Adrenal gland (tissue), 12 donors: ENCODE results near the gene FUT8. TPM values are rescaled to one million over a fixed set of nuclear protein-coding genes. Genes with fewer than 3 reads are reported as not detected.

Experiments used
- DNase-seq, 7 donors: peaks; one replicate each; pipeline ENCODE4 v3.0.0-alpha.2; 2019 to 2020
- H3K27ac ChIP-seq, 5 donors: fragments of 200-600 bp; sonication (generic) in 4 of 5; 1 replicate in 3 of 5; 2 replicates in 2 of 5; pipeline versions ENCODE4 v1.5.1 to v1.8.0; 2016 to 2020; ENCODE audit warnings: mild to moderate bottlenecking in 1 of 5
- H3K27me3 ChIP-seq: fragments of 200-600 bp; 2 replicates; pipeline ENCODE4 v1.8.0; 2021
- H3K36me3 ChIP-seq, 2 donors: fragments of 200-600 bp; replicated peaks in 1 of 2; 1 replicate in 1 of 2; 2 replicates in 1 of 2; pipeline versions ENCODE4 v1.5.1 to v1.8.0; 2018 to 2022
- H3K4me1 ChIP-seq, 2 donors: fragments of 200-600 bp; replicated peaks in 1 of 2; 1 replicate in 1 of 2; 2 replicates in 1 of 2; pipeline versions ENCODE4 v1.5.1 to v1.8.0; 2018 to 2021
- H3K4me3 ChIP-seq, 4 donors: fragments of 200-600 bp; sonication (generic) in 3 of 4; one replicate each; pipeline ENCODE4 v1.5.1; 2016 to 2018
- H3K9me3 ChIP-seq, 3 donors: fragments of 200-600 bp; sonication (generic) in 1 of 3; replicated peaks in 1 of 3; 1 replicate in 2 of 3; 2 replicates in 1 of 3; pipeline versions ENCODE4 v1.5.1 to v1.8.0; 2016 to 2021
- CTCF ChIP-seq, 6 experiments: fragments of 450-650 bp in 4 of 6; fragments of 200-600 bp in 2 of 6; sonication (generic) in 1 of 6; IDR thresholded peaks; 1 replicate in 5 of 6; 2 replicates in 1 of 6; pipeline versions ENCODE4 v1.5.1 to v1.8.0; 2016 to 2021; ENCODE audit warnings: antibody characterized with exemption in 6 of 6, mild to moderate bottlenecking in 2 of 6, moderate library complexity in 1 of 6
- POLR2A ChIP-seq, 2 donors: fragments of 450-650 bp; IDR thresholded peaks; one replicate each; pipeline ENCODE4 v1.6.1; 2017; ENCODE audit warnings: antibody characterized with exemption in 2 of 2, mild to moderate bottlenecking in 2 of 2, moderate library complexity in 1 of 2
- WGBS, 4 donors: extraction: QIAGEN DNeasy Blood & Tissue Kit in 2 of 4; methylation state at CpG; one replicate each; pipeline versions ENCODE4 v1.1.5 to v1.1.7; 2013 to 2017; 5-methylcytosine and 5-hydroxymethylcytosine counted together
- intact Hi-C, 2 donors: fragments of 100-400 bp; cut with DNase I; formaldehyde crosslinking; loops; one replicate each; pipeline versions ENCODE4 v1.14.1 to v1.15.0; 2022 to 2023
- polyA plus RNA-seq, 3 donors: library from polyadenylated mRNA; stranded (reverse); fragments of 200-250 nt in 2 of 3; fragments of 350-450 nt in 1 of 3; fragmentation: Illumina TruSeq in 1 of 3; extraction: RNeasy Lipid Tissue Mini Kit (QIAGEN cat#74804) in 1 of 3; gene quantifications; one replicate each; pipeline ENCODE4 v1.2.3, GENCODE V29; 2013 to 2014
- total RNA-seq, 9 donors: library from RNA; depleted of rRNA in 4 of 9; stranded (reverse); fragments of >200 nt in 4 of 9; fragments of 120-200 nt in 1 of 9; fragmentation: NEBNext Ultra II Directional in 1 of 9; extraction: Animal tissue kit (Norgen Biotek cat#: 25700) in 1 of 9; gene quantifications; one replicate each; pipeline versions ENCODE4 v1.1.0 to v1.2.4, GENCODE V29; 2013 to 2023
- donor health status: healthy with polysubstance abuse.
- donor health status: Bipolar disorder and iron deficiency.
- donor health status: DM: yes; HTN: yes; CAD: no.
- donor health status: DM: no; HTN: no; CAD: no.
- donor health status: DM: no; HTN: no; CAD: no.
- donor health status: DM: yes; HTN: yes; CAD: no.

The FUT8 gene
- total and polyA plus RNA-seq, 12 donors, result 7.8 to 32.1 (median 21.1) TPM

DNA sequence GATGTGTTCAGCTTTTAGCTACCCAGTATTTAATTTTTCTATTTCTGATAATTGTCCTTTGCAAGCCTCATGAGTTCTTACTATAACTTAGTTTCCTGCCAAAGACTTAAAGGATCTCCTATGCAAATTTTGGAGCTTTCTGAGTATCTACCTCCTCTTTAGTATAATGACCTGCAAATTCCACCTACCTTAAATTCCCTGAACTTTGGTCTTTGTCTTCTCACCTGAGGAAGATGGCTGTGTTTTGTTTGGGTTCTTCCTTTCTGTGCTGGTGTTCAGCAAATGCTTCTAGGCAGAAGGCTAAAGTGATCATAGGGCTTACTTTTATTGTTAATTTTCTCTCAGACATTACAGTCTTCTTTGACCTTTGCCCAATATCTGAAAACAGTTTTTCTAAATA is 142.8 kb downstream of the FUT8 start:
- H3K9me3 ChIP-seq, result no peaks in the 10 kb centered on the region
- intact Hi-C loops, result no loop called here
- TF ChIP-seq POLR2A (IDR thresholded peaks at IDR 0.05), result no peak
- no peak for TF ChIP-seq CTCF (IDR thresholded peaks at IDR 0.05)
- no peak for DNase-seq
- no peaks in the 10 kb centered on the region for H3K27me3 ChIP-seq
- no peak overlapping the region for H3K4me3 ChIP-seq
- H3K27ac ChIP-seq, result no peak overlapping the region
- no peaks in the 10 kb centered on the region for H3K4me1 ChIP-seq
- no peaks in the 10 kb centered on the region for H3K36me3 ChIP-seq

- Histone ChIP-seq H3K36me3 (no peaks in the 10 kb centered on the region), H3K4me3 (no peak overlapping the region), H3K4me1 (no peaks in the 10 kb centered on the region), H3K9me3 (no peaks in the 10 kb centered on the region), H3K27ac (no peak overlapping the region), H3K27me3 (no peaks in the 10 kb centered on the region)
- 86 to 99% (median 89%) methylated on average over 2 of the region's 2 CpGs for WGBS, 4 donors
- no peak for DNase-seq
- intact Hi-C loops, result no loop called here
- TF ChIP-seq CTCF (IDR thresholded peaks at IDR 0.05), result no peak
- TF ChIP-seq POLR2A (IDR thresholded peaks at IDR 0.05), result no peak
Measured at GRCh38 chr14:65558363-65558762, 145.8 kb downstream of the FUT8 start.

DNA sequence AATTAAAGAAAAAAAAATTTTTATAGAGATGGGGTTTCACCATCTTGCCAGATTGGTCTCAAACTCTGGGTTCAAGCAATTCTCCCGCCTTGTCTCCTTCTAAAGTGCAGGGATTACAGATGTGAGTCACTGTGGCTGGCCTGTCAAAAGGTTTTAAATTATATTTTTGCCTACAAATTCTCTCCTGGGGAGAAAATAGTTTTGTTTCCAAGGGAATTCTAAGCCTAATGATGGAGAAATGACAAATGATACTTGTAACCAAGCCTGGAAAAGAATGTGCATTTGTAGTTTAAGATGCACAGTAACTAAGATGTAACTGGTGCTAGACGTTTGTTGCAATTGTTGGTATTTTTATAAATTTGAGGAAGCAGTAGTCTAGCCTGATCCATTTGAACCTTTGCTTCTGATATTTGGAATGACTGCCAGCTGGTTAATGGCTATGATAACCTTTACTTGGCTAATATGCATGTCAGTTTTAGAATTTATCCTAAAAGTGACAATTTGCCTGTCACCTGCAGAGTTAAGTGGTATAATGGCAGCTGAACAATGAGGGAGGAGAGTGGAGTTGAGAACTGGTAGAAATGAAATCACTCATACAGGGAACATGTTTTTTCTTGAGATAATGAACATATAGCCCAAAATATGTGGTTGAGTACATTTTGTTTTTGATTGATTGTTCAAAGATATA is 148.0 kb downstream of the FUT8 start:
- H3K27me3 ChIP-seq, result no peaks in the 10 kb centered on the region
- DNase-seq, result no peak
- no peaks in the 10 kb centered on the region for H3K36me3 ChIP-seq
- H3K4me1 ChIP-seq, result no peaks in the 10 kb centered on the region
- H3K27ac ChIP-seq, result no peak overlapping the region
- H3K9me3 ChIP-seq, result no peaks in the 10 kb centered on the region
- H3K4me3 ChIP-seq, result no peak overlapping the region
- TF ChIP-seq POLR2A (IDR thresholded peaks at IDR 0.05) (no peak), CTCF (IDR thresholded peaks at IDR 0.05) (no peak)
- WGBS, 4 donors, result 49 to 69% (median 63%) methylated on average over 2 of the region's 2 CpGs
- intact Hi-C loops, result no loop called here

DNA sequence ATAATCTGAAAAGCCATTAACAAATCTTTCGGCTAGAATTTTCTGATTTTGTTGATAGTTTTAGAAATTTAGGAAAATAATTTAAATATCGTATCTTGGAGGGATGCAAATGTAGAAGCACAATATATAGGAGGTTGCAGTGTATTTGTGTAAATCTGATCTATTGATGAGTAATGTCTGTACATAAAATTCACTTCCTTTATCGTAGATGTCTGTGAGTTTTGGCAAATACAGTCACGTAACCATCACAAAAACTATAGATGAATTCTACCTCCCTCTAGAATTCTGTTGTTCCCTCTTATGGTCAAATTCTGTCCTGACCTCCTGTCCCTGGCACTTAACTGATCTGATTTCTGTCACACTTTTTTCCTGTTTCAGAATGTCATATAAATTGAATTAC is 151.8 kb downstream of the FUT8 start:
- intact Hi-C loops, result no loop called here
- no peak for DNase-seq
- Histone ChIP-seq H3K27ac (no peak overlapping the region), H3K9me3 (no peaks in the 10 kb centered on the region), H3K4me3 (no peak overlapping the region), H3K4me1 (peaks cover 0 to 3% of the 10 kb centered on the region in 2 donors), H3K27me3 (no peaks in the 10 kb centered on the region), H3K36me3 (no peaks in the 10 kb centered on the region)
- WGBS, 4 donors, result 97 to 99% (median 98%) methylated on average over 4 of the region's 4 CpGs
- no peak for TF ChIP-seq CTCF (IDR thresholded peaks at IDR 0.05)
